Measurements from ENCODE around the gene MAPKAP1.

DNA sequence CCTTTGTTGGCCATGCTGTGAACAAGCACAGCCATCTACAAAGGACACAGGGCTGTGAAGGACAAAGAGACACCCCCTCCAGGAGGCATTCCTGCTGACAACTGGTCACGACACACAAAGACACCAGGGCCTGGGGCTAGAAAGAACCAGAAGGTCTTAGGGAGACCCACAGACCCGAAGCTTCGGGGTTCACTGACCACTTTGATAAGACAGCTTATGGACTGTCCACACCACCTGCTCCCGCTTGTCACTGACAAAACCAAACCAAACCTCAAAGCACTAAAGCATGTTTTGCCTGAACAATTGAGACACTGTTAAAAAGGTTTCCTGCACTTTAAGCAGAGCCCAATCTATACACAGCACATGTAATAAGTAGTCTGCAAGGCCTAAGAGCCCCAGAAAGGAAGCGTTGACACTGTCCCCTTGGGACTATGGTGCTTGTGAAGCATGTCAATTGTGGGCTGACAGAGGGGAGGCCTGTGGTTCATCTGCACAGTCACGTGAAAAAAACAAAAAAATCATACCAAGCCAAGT, 260.4 kb downstream of the MAPKAP1 start:
- TF ChIP-seq, protein P1, sequence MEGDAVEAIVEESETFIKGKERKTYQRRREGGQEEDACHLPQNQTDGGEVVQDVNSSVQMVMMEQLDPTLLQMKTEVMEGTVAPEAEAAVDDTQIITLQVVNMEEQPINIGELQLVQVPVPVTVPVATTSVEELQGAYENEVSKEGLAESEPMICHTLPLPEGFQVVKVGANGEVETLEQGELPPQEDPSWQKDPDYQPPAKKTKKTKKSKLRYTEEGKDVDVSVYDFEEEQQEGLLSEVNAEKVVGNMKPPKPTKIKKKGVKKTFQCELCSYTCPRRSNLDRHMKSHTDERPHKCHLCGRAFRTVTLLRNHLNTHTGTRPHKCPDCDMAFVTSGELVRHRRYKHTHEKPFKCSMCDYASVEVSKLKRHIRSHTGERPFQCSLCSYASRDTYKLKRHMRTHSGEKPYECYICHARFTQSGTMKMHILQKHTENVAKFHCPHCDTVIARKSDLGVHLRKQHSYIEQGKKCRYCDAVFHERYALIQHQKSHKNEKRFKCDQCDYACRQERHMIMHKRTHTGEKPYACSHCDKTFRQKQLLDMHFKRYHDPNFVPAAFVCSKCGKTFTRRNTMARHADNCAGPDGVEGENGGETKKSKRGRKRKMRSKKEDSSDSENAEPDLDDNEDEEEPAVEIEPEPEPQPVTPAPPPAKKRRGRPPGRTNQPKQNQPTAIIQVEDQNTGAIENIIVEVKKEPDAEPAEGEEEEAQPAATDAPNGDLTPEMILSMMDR (IDR thresholded peaks at IDR 0.05; ENCODE audit: borderline replicate concordance, extremely low read depth, low read length, poor library complexity, severe bottlenecking): no peak
- TF ChIP-seq EZH2 (IDR thresholded peaks at IDR 0.05; ENCODE audit: borderline replicate concordance, low read depth, low read length, severe bottlenecking): no peak

All from DND-41 (cell line).